ENCODE results near the gene SLC48A1.

The SLC48A1 gene

GRCh38 chr12:47744778-47745436, 28.1 kb upstream of the SLC48A1 start:
- DNase-seq, result no peak

- DNase-seq, result no peak
These were observed 27.5 kb upstream of the SLC48A1 start for GRCh38 chr12:47745485-47746041.

- DNase-seq, result no peak
These were observed 27.0 kb upstream of the SLC48A1 start for GRCh38 chr12:47746073-47746472.

- no peak for DNase-seq
These were observed 26.5 kb upstream of the SLC48A1 start for GRCh38 chr12:47746523-47746922.

GRCh38 chr12:47747126-47747525, 25.9 kb upstream of the SLC48A1 start:
- no peak for DNase-seq

- no peak for DNase-seq
These were observed 25.2 kb upstream of the SLC48A1 start for GRCh38 chr12:47747596-47748506.

GRCh38 chr12:47748507-47748828, 24.6 kb upstream of the SLC48A1 start:
- no peak for DNase-seq

- DNase-seq, result no peak
These were observed 24.1 kb upstream of the SLC48A1 start for GRCh38 chr12:47748899-47749298.

GRCh38 chr12:47750229-47750798, 22.7 kb upstream of the SLC48A1 start:
- no peak for DNase-seq

GRCh38 chr12:47750916-47751470, 22.0 kb upstream of the SLC48A1 start:
- no peak for DNase-seq

GRCh38 chr12:47751561-47751960, 21.5 kb upstream of the SLC48A1 start:
- no peak for DNase-seq

- DNase-seq, result no peak
These were observed 20.9 kb upstream of the SLC48A1 start for GRCh38 chr12:47752121-47752520.

GRCh38 chr12:47752552-47752951, 20.5 kb upstream of the SLC48A1 start:
- DNase-seq, result no peak

- DNase-seq, result no peak
These were observed 19.7 kb upstream of the SLC48A1 start for GRCh38 chr12:47753021-47754001.

GRCh38 chr12:47754126-47754525, 18.9 kb upstream of the SLC48A1 start:
- DNase-seq, result no peak

GRCh38 chr12:47754881-47755280, 18.2 kb upstream of the SLC48A1 start:
- DNase-seq, result no peak

- no peak for DNase-seq
These were observed 17.1 kb upstream of the SLC48A1 start for GRCh38 chr12:47755655-47756562.

GRCh38 chr12:47757364-47757839, 15.6 kb upstream of the SLC48A1 start:
- DNase-seq, result no peak

GRCh38 chr12:47757840-47758583, 15.0 kb upstream of the SLC48A1 start:
- no peak for DNase-seq

GRCh38 chr12:47758584-47758833, 14.5 kb upstream of the SLC48A1 start:
- no peak for DNase-seq
